Keratinocyte (primary cell): ENCODE data around the gene EPB41L2.

Source experiments
- CTCF ChIP-seq, 3 experiments: IDR thresholded peaks in 1 of 3; conservative IDR thresholded peaks in 1 of 3; optimal IDR thresholded peaks in 1 of 3; 2 replicates in 2 of 3; 3 replicates in 1 of 3; pipeline versions ENCODE3 to v1.5.1; 2011; ENCODE audit warnings: low read length in 3 of 3, mild to moderate bottlenecking in 3 of 3, moderate library complexity in 2 of 3, control low read depth in 1 of 3, inconsistent platforms in 1 of 3; ENCODE audit not compliant: insufficient read depth in 2 of 3; ENCODE audit errors: extremely low read depth in 1 of 3
- EZH2 ChIP-seq: IDR thresholded peaks from one replicate; pipeline ENCODE4 v1.6.1; 2012; ENCODE audit warnings: inconsistent platforms, mild to moderate bottlenecking, low read length, moderate library complexity

- no peak for TF ChIP-seq EZH2
- TF ChIP-seq CTCF (optimal IDR thresholded peaks at IDR 0.05 in 1 of 3, IDR thresholded peaks at IDR 0.05 in 1 of 3, conservative IDR thresholded peaks at IDR 0.05 in 1 of 3; ENCODE audit: extremely low read depth in 1 of 3, insufficient read depth in 2 of 3, low read length in 3 of 3): no peak
Observed at GRCh38 chr6:130906736-130907381, 156.2 kb downstream of the EPB41L2 start.
